KBM-7 (cell line): ENCODE data around the gene MLF2.

Source experiments
- DNase-seq: peaks from one replicate; pipeline ENCODE4 v3.0.0-alpha.2; 2015
- in situ Hi-C: fragments of 300-500 bp; cut with MboI; formaldehyde crosslinking; loops from 2 replicates; pipeline ENCODE4 v1.14.3; 2020; ENCODE audit warnings: low sequenced_read_pairs, low pct_unique_long_range_greater_than_20kb, mixed read lengths

MLF2 gene

GRCh38 chr12:6701078-6701768 is 51.7 kb downstream of the MLF2 start:
- no peak for DNase-seq
- in situ Hi-C loops, result no loop called here

GRCh38 chr12:6700646-6701051 is 52.3 kb downstream of the MLF2 start, which contains the start of gene PIANP:
TSS of gene PIANP (minus strand) at chr12:6700815. CDS start at chr12:6698061, 2,754 bp downstream.
- DNase-seq, result no peak
- in situ Hi-C loops, result no loop called here

- DNase-seq, result no peak
- in situ Hi-C loops, result no loop called here
Observed at GRCh38 chr12:6699989-6700645, 52.8 kb downstream of the MLF2 start.

GRCh38 chr12:6699259-6699988 is 53.5 kb downstream of the MLF2 start:
- no peak for DNase-seq
- in situ Hi-C loops, result no loop called here

GRCh38 chr12:6698352-6699046 is 54.4 kb downstream of the MLF2 start:
- DNase-seq, result no peak
- in situ Hi-C loops, result no loop called here
